Measurements from ENCODE around the gene MEG3. TPM values are rescaled to one million over a fixed set of nuclear protein-coding genes. Genes with fewer than 3 reads are reported as not detected.

Gene MEG3
- total RNA-seq, 1 experiment from 2014 or later: 37.3 TPM

- no peaks in the 10 kb centered on the region for H3K4me1 ChIP-seq (replicated peaks)
- no peak overlapping the region for H3K27ac ChIP-seq
- H3K36me3 ChIP-seq: peaks cover 36% of the 10 kb centered on the region
- no peak for DNase-seq (ENCODE audit: low read depth in 1 of 2, low spot score in 2 of 2)
- H3K9me3 ChIP-seq (replicated peaks): no peaks in the 10 kb centered on the region
- H3K27me3 ChIP-seq (replicated peaks): no peaks in the 10 kb centered on the region
- H3K4me3 ChIP-seq: no peak overlapping the region
Observed at GRCh38 chr14:100891501-100892445, 65.9 kb downstream of the MEG3 start.

DNA sequence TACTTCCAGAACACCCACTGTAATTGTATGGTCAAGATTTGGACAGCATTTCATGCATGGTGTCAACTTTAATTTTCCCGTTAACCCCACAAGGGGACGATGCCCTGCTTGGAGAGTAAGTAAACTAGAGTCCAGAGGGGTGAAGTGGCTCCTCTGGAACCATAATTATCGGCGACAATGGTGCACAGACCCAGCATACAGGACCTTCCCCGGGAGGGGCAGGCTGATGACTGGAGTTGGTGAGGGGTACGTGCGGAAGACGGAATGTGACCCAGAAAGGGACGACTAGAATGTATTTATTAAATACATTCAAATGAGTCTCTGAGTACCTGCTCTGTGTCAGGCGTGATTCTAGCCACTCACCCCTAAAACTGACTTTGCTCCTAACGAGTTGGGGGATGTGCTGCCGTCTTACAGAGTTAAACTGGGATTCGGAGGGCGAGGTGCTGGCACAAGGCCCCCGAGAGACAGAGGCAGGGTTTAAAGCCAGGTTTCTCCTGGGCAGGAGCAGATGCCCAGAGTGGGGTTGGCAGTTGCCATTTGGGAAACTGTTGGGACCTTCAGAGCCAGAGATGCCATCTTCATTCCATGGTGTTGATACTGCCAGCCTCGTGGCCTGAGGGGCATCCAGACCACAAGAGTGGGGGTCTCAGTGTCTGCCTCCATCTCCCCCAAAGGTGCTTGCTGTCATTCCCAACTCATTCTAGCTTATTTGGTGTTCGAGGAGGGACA lies 66.7 kb downstream of the MEG3 start:
- no peaks in the 10 kb centered on the region for H3K9me3 ChIP-seq (replicated peaks)
- peaks cover 31% of the 10 kb centered on the region for H3K36me3 ChIP-seq
- H3K27ac ChIP-seq: no peak overlapping the region
- no peaks in the 10 kb centered on the region for H3K4me1 ChIP-seq (replicated peaks)
- no peaks in the 10 kb centered on the region for H3K27me3 ChIP-seq (replicated peaks)
- DNase-seq (ENCODE audit: low read depth in 1 of 2, low spot score in 2 of 2): no peak
- no peak overlapping the region for H3K4me3 ChIP-seq

- H3K36me3 ChIP-seq: peaks cover 27% of the 10 kb centered on the region
- H3K4me1 ChIP-seq (replicated peaks): no peaks in the 10 kb centered on the region
Observed at GRCh38 chr14:100893228-100893601, 67.3 kb downstream of the MEG3 start.

GRCh38 chr14:100893760-100894159 lies 67.8 kb downstream of the MEG3 start:
- H3K4me1 ChIP-seq (replicated peaks): no peaks in the 10 kb centered on the region

More at GRCh38 chr14:100893228-100893601, 67.3 kb downstream of the MEG3 start:
- H3K27me3 ChIP-seq (replicated peaks): no peaks in the 10 kb centered on the region
- DNase-seq (ENCODE audit: low read depth in 1 of 2, low spot score in 2 of 2): no peak
- no peak overlapping the region for H3K27ac ChIP-seq
- no peaks in the 10 kb centered on the region for H3K9me3 ChIP-seq (replicated peaks)
- no peak overlapping the region for H3K4me3 ChIP-seq

DNA sequence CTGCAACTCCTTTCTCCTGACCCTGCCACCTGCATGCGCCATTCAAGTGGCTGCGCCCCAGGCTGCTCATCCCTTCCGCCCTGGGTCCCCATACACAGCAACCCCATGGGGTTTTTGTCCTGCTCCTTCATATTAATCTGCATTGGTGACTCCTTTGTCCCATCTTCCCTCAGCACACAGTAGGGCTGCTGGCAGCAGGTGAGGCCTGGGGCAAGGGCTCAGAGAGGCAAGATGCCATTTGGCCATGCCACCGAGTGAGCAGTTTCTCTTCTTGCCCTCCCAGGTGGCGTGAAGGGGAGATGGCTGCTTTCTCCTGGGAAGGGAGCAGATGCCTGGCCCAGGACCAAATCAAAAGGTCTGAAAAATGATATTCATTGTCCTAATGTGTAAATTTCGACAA lies 68.5 kb downstream of the MEG3 start:
- no peaks in the 10 kb centered on the region for H3K4me1 ChIP-seq (replicated peaks)
- no peak overlapping the region for H3K27ac ChIP-seq

More at GRCh38 chr14:100893760-100894159, 67.8 kb downstream of the MEG3 start:
- no peak for DNase-seq (ENCODE audit: low read depth in 1 of 2, low spot score in 2 of 2)
- Histone ChIP-seq H3K27ac (no peak overlapping the region), H3K4me3 (no peak overlapping the region), H3K9me3 (replicated peaks) (no peaks in the 10 kb centered on the region), H3K36me3 (peaks cover 24% of the 10 kb centered on the region), H3K27me3 (replicated peaks) (no peaks in the 10 kb centered on the region)

GRCh38 chr14:100895411-100895810 lies 69.5 kb downstream of the MEG3 start:
- Histone ChIP-seq H3K4me3 (no peak overlapping the region), H3K27ac (no peak overlapping the region), H3K27me3 (replicated peaks) (no peaks in the 10 kb centered on the region), H3K36me3 (peaks cover 19% of the 10 kb centered on the region), H3K9me3 (replicated peaks) (no peaks in the 10 kb centered on the region), H3K4me1 (replicated peaks) (no peaks in the 10 kb centered on the region)
- no peak for DNase-seq (ENCODE audit: low read depth in 1 of 2, low spot score in 2 of 2)

More for the DNA sequence above, 68.5 kb downstream of the MEG3 start:
- H3K27me3 ChIP-seq (replicated peaks): no peaks in the 10 kb centered on the region
- no peaks in the 10 kb centered on the region for H3K9me3 ChIP-seq (replicated peaks)
- peaks cover 20% of the 10 kb centered on the region for H3K36me3 ChIP-seq
- H3K4me3 ChIP-seq: no peak overlapping the region
- no peak for DNase-seq (ENCODE audit: low read depth in 1 of 2, low spot score in 2 of 2)

DNA sequence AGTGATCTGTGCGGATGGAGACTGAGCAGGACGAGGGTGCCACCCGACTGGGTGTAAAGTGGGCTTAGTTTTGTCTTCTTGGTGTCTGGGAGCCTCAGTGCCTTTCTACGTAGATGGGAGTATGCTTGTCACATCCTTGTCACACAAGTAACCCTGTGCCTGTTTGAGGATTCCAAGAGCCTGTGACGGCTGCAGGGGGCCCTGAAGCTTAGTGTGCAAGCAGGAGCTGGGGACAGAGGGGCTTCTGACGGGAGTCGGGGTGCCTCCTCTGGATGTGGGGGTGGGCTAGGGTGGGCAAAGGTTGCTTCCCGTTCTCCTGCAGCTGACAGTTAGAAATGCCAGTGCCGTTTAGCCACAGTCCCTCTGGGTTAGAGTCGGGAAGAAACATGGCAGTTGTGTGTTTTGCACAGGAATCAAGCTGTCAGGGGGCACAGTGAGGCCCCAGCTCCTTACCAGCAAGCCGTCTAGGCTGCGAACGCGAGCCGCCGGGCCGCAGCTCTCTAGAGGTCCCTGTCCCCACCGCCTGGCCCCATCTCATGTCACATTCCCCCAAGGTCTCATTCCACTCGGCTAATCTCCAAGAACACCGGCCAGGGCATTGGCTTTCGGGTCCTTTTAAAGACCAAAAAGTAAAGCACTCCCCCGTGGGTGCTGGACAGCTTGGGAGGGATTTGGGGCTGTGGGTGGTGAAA lies 70.6 kb downstream of the MEG3 start:
- H3K27me3 ChIP-seq (replicated peaks): no peaks in the 10 kb centered on the region
- H3K9me3 ChIP-seq (replicated peaks): no peaks in the 10 kb centered on the region
- H3K4me3 ChIP-seq: no peak overlapping the region
- peaks cover 29% of the 10 kb centered on the region for H3K36me3 ChIP-seq
- no peaks in the 10 kb centered on the region for H3K4me1 ChIP-seq (replicated peaks)
- no peak for DNase-seq (ENCODE audit: low read depth in 1 of 2, low spot score in 2 of 2)
- H3K27ac ChIP-seq: no peak overlapping the region

DNA sequence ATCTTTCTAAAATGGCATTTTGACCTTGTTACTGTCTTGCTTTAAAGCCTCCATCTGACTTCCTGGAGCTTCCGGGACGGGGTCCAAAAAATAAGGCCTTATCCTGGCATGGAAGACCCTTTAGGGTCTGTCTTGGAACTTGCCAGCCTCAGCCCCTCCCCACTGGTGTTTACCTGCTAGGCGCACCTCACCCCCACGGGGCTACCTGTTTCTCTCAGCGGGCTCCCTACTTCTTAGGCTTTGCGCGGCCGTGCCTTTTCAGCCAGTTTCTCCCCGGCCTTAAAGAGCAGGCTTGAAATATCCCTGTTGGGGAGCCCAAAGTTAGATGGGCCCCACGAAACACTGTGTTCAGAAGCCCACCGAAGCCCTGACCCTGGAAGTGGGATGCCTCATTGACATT lies 72.5 kb downstream of the MEG3 start:
- H3K36me3 ChIP-seq: peaks cover 28% of the 10 kb centered on the region
- no peak overlapping the region for H3K4me3 ChIP-seq
- H3K27ac ChIP-seq: no peak overlapping the region
- DNase-seq (ENCODE audit: low read depth in 1 of 2, low spot score in 2 of 2): no peak
- no peaks in the 10 kb centered on the region for H3K27me3 ChIP-seq (replicated peaks)
- H3K9me3 ChIP-seq (replicated peaks): no peaks in the 10 kb centered on the region
- H3K4me1 ChIP-seq (replicated peaks): no peaks in the 10 kb centered on the region

DNA sequence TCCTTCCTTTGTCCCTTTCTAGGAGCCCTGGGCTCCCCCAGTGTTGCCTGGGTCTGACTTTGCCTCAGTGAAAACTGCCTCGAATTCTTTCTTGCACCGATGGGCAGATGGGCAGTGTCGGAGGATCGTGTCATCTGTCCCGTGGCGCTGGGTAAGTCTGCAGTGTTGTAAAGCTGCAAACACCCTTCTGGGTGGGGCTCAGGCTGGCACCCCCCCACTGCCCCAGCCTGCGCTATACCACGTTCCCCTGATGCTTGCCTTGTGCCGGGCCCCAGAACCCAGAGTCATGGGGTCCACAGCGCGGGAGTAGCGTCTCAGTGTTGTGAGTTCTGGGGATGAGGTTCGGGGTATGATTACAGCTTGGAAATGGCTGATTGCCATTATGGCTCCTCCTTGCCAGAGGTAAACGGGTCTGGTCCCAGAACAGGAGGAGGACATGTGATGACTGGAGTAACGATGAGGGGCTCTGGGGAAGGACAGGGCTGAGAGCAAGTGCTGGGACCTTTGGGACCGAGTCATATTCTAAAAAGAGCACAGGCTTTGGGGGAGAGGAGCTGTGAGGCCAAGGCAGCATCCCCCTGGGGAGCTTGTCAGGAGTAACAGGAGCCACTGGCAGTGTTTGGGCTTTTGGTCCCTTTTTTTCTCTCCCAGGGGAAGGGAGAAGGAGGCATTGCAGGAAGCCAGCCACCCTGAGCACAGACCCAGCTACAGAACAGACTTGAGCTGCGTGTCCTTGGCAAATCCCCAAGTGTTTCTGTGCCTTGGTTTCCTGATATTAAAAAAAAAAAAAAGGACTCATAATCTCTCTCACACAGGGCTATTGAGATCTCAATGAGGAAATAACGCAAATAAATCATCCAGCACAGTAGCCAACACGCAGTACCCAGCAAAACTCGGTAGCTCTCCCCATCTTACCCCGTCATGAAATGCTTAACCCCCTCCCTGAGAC lies 73.3 kb downstream of the MEG3 start:
- Histone ChIP-seq H3K4me1 (replicated peaks) (no peaks in the 10 kb centered on the region), H3K4me3 (no peak overlapping the region), H3K27ac (no peak overlapping the region), H3K27me3 (replicated peaks) (no peaks in the 10 kb centered on the region), H3K9me3 (replicated peaks) (no peaks in the 10 kb centered on the region), H3K36me3 (peaks cover 24% of the 10 kb centered on the region)
- no peak for DNase-seq (ENCODE audit: low read depth in 1 of 2, low spot score in 2 of 2)

DNA sequence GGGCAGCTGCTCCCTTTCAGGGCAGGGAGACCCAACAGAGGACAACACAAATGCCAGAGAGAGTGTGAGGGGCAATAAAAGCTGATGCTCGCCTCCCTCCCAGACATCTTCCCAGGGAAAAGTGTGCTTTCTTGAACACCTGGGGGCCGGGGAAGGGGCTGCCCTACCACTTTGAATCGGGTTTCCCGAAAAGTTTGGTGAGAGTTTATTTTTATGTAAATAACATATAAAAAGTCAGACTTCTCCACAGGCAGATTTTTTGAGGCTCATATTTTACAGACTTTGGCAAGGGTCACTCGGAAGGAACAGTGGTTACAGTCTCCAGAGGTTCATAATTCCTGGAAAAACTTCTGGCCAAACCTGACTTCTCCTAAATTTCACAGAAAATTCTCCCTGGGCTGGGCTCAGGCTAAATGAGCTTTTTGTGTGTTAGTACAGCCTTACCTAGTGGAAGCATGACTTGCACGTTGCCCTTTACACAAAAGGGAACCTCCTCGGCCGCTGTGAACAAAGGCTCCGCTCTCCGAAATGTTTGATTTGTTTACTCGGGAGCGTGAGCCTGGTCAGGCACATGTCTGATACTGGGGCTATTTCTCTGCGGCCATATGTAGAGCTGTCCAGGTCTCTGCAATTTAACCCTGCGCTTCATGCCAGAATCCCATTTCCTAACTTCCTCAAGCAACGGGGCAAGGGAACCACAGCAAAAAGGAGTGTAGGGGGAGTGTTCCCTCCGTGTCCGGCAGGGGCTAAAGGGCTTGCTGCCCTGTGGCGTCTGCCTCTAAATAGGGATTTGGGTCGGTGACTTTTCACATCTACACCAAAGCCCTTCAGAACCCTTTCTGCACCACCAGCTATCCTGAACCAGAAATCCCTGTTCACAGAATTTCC lies 74.2 kb downstream of the MEG3 start:
- H3K4me3 ChIP-seq: no peak overlapping the region
- no peaks in the 10 kb centered on the region for H3K9me3 ChIP-seq (replicated peaks)
- no peak overlapping the region for H3K27ac ChIP-seq
- H3K4me1 ChIP-seq (replicated peaks): no peaks in the 10 kb centered on the region
- no peak for DNase-seq (ENCODE audit: low read depth in 1 of 2, low spot score in 2 of 2)
- H3K27me3 ChIP-seq (replicated peaks): no peaks in the 10 kb centered on the region
- H3K36me3 ChIP-seq: peaks cover 24% of the 10 kb centered on the region

DNA sequence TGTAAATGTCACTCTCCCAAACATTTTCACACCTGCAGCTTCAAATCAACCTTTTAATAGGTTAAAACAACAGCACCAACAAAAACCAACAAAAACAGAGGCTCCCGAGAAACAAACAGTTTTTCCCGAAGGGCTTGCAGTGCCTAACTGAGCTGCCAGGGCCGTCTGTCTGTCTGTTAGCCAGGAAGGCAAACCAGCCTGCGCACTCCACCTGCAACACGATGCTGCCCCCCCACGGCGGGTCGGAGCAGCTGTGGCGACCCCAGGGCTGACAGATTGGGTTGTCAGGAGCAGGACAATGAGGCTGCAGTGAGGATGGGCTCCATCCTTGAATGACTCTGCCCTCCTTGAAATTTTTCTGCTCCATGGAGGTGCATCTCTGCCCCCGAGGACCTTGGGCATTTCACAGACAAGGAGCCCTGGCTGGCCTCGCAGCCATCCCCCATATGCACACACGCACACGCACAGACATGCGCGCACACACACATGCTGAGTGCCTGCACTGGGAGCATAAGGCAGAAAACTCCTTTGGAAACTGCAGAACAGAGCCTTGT lies 75.0 kb downstream of the MEG3 start:
- Histone ChIP-seq H3K27ac (no peak overlapping the region), H3K36me3 (peaks cover 22% of the 10 kb centered on the region), H3K9me3 (replicated peaks) (no peaks in the 10 kb centered on the region), H3K4me3 (no peak overlapping the region), H3K27me3 (replicated peaks) (no peaks in the 10 kb centered on the region), H3K4me1 (replicated peaks) (no peaks in the 10 kb centered on the region)
- peak in 1 of 2 experiments; percentile 43 for DNase-seq (ENCODE audit: low read depth in 1 of 2, low spot score in 2 of 2)

All from SJSA1 (cell line).